GM23248 (cell line): Measurements from ENCODE around the gene ARMS2.

ENCODE experiments used
- EZH2 ChIP-seq: fragments of 200-600 bp; sonication (generic); IDR thresholded peaks from 2 replicates; pipeline ENCODE4 v1.6.1; 2018; ENCODE audit warnings: antibody characterized with exemption, mild to moderate bottlenecking; ENCODE audit not compliant: insufficient read depth, poor library complexity, severe bottlenecking
- EZH2phosphoT487 ChIP-seq: fragments of 200-600 bp; sonication (generic); IDR thresholded peaks from 2 replicates; pipeline ENCODE4 v1.6.1; 2018; ENCODE audit warnings: antibody characterized with exemption, moderate library complexity, mild to moderate bottlenecking, low read depth; ENCODE audit not compliant: insufficient read depth

DNA sequence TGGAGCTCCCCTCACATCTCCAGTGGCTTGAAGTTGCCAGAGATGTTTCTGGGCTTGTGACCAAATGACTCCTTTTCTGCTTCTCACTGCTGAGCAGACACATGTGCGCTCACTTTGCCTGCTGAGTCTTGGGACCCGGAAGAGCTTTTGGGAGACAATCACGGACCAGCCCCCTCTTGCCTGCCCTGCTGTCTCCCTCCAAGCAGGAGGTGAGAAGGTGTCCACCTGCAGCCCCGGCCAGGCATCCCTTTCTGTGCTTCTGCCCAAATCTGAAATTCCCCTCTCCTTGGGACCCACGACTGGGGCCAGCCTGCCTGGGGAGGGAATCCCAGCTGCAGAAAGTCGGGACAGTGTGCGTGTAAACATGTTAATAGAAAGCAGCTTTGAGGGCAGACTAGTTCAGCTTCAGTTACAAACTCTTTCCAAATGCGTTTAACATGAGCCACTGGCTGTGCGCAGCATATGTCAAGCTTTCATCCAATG, 38.6 kb downstream of the ARMS2 start:
- TF ChIP-seq EZH2 (no peak), EZH2phosphoT487 (no peak)
